Motor neuron (in vitro differentiated cells): ENCODE data around the gene ALDH1A3. TPM values are rescaled to one million over a fixed set of nuclear protein-coding genes. Genes with fewer than 3 reads are reported as not detected.

Experiments used
- total RNA-seq, 8 experiments: library from RNA; unstranded; fragments of 300-600 nt; gene quantifications; 2 replicates each; pipeline versions ENCODE4 v1.2.3 to v1.2.4, GENCODE V29; 2022

ALDH1A3 gene
- total RNA-seq, 8 experiments from 2014 or later = 0.14 to 54.3 (median 2.1) TPM; not detected in 2

Other genes starting within 250 kb of the ALDH1A3 start
- 10 to 100 TPM in 1 of 8 experiments, 1 to 10 TPM in 4, under 1 TPM in 3; 0.18 to 21.0 (median 1.2) TPM for gene LRRK1, start 39.5 kb downstream of the ALDH1A3 start, total RNA-seq